HG02885 (cell line): ENCODE data around the gene DOK7.
"Not testable (repeated sequence)": the region's sequence is repeated elsewhere in the genome, so short reads cannot be mapped to it uniquely, and the experiment has no call there.

Experiments used
- ATAC-seq: cut with Tn5 transposase; IDR thresholded peaks from one replicate; pipeline ENCODE4 v1.9.1; 2021; ENCODE audit warnings: mild to moderate bottlenecking; ENCODE audit not compliant: unreplicated experiment, poor library complexity

The DOK7 gene

DNA sequence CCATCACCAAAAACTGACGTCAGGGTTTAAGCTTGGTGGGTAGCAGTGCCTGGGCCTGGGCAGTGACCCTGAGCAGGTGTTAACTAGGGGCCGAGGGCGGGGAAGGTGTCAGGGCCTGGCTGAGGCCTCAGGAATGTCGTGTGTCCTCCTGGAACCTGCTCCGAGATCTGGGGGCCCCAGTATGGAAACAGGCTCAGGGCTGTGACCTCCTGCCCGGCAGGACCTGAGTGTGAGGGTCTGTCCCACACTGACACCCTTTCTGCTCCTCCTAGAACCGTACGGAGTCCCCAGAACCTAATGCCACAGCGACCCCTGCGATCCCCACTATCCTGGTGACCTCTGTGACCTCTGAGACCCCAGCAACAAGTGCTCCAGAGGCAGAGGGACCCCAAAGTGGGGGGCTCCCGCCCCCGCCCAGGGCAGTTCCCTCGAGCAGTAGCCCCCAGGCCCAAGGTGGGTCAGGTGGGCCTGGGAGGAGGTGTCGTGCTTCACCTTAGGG is 20.6 kb upstream of the DOK7 start:
- no peak for ATAC-seq

DNA sequence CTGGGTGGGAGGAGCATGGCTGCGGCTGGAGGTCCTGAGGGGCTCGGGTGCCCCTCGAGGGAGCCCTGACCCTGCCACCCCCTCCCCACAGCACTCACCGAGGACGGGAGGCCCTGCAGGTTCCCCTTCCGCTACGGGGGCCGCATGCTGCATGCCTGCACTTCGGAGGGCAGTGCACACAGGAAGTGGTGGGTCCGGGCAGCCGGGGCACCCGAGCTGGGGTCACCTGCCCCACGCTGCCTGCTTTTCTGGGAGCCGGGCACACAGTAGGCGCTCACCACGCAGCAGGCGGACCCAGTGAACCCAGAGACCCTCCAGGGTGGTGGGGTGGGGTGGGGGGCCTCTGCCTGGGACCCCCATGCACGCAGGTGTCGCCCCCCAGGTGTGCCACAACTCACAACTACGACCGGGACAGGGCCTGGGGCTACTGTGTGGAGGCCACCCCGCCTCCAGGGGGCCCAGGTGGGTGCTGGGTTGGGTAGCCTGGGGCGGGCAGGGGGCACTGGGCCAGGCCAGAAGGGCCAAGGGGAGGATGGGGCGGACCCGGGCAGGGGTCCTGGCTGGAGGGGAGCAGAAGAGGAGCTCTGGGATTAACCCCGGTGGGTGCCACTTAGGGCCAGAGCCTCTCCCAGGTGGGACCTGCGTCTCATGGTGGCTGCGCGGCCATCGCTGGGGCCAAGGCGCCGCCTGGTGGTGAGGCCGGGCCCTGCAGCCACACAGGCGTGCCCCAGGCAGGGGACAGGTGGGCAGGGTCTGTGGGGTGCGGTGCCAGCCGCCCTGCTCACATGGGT is 20.0 kb upstream of the DOK7 start:
- ATAC-seq: no peak

DNA sequence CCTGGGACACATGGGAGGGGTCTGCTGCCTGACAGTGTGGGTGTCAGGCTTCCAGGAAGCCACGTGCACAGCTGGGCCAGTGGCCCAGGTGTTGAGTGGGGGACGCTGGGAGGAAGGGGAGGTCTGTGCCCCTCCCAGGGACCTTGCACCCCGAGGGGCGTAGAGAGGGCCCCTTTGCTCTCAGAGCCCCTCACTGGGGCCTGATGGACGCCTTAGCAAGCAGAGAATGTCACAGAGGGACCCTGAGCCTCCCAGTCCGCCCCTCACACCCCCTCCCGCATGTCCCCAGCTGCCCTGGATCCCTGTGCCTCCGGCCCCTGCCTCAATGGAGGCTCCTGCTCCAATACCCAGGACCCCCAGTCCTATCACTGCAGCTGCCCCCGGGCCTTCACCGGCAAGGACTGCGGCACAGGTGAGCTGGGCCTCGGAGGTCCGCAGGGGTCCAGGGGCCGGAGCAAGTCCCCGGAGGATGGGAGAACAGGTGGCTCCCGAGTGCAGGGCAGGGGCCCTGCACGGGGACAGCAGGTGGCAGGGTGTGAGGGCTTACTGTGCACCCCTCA is 19.3 kb upstream of the DOK7 start:
- no peak for ATAC-seq

DNA sequence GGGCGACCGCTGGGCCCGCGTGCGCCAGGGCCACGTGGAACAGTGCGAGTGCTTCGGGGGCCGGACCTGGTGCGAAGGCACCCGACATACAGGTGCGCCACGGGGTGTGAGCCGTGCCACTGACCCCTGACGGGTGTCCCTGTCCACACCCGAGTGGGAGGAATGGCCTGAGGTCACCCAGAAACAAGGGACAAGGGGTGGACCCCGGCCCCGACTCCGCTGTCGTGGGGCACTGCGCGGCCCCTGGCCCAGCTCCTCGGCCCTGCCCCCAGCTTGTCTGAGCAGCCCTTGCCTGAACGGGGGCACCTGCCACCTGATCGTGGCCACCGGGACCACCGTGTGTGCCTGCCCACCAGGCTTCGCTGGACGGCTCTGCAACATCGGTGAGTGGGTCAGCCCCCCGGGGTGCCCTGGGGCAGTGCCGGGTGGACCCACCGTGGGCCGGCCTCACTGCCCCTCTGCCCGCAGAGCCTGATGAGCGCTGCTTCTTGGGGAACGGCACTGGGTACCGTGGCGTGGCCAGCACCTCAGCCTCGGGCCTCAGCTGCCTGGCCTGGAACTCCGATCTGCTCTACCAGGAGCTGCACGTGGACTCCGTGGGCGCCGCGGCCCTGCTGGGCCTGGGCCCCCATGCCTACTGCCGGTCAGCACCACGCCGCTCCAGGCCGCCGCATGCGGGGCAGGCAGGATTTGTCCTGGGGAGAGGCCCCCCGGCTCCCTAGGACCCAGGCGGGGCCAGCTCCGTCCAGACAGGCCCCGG is 18.6 kb upstream of the DOK7 start:
- no peak for ATAC-seq

DNA sequence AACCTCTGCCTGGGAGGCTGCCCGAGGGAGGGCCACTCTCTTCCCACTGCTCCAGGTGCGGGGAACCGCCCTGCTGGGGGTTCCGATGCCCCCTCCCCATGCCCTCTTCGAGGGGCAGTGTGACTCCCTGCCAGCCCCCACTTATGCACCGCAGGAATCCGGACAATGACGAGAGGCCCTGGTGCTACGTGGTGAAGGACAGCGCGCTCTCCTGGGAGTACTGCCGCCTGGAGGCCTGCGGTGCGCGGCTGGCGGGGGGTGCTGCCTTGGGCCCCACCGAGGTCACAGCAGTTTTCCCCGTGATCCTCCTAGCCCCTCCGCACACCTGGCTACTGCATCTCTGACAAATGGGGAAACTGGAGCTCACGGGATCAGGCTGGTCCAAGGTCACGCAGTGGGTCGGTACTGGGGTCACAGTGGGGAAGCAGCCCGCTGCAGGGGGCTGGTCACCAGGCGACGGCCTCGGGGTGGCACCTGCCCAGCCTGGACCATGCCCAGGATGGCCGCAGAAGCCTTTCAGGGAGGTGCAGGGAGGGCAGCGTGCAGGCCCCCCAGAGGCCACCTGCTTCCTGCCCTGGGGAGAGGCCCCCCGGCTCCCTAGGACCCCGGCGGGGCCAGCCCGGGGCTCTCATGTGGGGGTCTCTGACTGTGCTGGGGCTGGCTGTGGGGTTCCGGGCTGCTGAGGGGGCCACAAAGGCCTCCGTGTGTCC is 17.8 kb upstream of the DOK7 start:
- ATAC-seq: no peak

DNA sequence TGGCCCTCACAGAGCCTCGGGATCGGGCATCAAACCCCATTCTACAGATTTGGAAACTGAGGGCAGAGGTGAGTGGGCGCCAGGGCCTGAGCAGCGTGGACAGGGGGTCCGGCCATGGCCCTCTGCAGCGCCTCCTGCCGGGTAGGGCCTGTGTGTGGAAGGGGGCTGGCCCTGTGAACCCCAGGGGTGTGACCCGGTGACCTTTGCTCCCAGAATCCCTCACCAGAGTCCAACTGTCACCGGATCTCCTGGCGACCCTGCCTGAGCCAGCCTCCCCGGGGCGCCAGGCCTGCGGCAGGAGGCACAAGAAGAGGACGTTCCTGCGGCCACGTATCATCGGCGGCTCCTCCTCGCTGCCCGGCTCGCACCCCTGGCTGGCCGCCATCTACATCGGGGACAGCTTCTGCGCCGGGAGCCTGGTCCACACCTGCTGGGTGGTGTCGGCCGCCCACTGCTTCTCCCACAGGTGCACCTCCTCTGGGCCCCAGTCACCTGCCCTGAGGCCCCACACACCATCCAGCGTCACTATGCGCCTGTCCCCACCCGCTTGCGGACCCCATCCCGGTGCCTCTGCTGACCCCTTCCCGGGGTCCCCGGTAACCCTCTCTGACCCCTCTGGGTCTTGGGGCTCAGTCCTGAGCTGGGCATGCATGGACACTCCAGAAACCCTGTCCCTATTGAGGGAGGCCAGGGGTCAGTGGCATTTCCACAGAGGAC is 17.1 kb upstream of the DOK7 start:
- no peak for ATAC-seq

DNA sequence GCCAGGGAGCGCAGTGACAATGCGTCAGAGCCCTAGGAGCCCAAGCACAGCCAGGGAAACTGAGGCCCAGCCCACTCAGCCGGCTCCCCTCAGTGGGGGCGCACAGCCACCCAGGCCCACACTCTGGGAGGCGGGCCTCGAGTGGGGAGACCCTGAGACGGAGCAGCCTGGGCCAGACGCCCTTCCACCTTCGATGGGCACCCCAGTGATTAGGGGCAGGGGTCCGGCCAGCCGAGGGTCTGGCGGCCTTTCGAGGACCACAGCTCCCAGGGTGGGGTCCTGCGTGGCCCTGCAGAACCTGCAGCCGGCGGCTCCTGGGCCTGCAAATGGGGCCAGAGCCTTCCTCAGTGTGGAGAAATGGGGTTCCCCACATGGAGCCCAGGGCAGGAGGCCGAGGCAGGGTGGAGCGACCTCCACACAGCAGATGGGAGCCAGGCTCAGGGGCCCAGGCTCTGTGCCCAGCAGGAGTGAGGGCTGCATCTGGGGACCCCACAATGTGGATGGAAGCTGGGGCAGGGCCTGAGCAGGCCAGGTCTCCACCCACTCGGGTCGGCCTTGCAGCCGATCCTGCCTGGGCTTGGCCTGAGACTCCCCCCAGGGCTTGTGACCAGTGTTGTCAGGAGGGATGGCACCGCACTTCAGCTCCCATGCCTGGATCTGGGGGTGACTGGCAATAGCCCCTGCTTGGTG is 16.3 kb upstream of the DOK7 start:
- no peak for ATAC-seq

DNA sequence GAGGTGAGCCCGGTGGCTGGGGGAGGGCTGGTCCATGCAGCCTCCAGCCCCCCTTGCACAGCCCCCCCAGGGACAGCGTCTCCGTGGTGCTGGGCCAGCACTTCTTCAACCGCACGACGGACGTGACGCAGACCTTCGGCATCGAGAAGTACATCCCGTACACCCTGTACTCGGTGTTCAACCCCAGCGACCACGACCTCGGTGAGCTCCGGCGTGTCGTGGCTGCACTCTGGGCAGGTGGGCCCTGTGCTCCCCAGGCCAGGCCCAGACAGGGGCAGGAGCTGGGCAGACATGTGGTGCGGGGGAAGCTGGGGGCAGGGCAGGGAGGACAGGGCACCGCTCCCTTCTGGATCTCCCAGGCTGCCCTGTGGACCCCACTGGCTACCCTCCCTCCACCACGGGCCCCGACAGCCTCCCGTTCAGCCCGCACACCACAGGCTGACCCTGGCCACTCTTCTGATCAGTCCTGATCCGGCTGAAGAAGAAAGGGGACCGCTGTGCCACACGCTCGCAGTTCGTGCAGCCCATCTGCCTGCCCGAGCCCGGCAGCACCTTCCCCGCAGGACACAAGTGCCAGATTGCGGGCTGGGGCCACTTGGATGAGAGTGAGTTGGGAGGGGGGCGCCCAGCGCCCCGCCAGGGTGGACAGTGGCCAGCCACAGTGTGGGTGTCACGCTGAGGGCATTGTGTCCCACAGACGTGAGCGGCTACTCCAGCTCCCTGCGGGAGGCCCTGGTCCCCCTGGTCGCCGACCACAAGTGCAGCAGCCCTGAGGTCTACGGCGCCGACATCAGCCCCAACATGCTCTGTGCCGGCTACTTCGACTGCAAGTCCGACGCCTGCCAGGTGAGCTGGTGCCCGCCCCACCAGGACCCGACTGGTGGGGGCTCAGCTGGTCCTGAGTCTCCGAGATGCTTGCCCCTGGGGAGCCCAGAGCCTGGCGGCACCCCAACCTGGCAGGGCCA is 15.4 kb upstream of the DOK7 start:
- ATAC-seq: no peak

DNA sequence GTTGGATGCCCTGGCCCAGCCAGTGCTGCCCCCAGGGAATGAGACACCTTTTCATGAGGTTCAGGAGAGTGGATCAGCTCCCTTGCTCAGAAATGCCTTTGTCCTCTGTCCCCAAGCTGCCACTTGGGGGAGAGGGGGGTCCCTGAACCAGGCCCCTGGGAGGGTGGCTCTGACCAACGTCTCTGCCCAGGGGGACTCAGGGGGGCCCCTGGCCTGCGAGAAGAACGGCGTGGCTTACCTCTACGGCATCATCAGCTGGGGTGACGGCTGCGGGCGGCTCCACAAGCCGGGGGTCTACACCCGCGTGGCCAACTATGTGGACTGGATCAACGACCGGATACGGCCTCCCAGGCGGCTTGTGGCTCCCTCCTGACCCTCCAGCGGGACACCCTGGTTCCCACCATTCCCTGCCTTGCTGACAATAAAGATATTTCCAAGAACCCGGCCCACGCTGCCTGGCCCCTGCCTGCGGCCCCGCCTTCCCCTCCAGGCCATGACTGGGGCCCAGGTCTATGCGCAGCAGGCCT is 14.0 kb upstream of the DOK7 start:
- no peak for ATAC-seq

DNA sequence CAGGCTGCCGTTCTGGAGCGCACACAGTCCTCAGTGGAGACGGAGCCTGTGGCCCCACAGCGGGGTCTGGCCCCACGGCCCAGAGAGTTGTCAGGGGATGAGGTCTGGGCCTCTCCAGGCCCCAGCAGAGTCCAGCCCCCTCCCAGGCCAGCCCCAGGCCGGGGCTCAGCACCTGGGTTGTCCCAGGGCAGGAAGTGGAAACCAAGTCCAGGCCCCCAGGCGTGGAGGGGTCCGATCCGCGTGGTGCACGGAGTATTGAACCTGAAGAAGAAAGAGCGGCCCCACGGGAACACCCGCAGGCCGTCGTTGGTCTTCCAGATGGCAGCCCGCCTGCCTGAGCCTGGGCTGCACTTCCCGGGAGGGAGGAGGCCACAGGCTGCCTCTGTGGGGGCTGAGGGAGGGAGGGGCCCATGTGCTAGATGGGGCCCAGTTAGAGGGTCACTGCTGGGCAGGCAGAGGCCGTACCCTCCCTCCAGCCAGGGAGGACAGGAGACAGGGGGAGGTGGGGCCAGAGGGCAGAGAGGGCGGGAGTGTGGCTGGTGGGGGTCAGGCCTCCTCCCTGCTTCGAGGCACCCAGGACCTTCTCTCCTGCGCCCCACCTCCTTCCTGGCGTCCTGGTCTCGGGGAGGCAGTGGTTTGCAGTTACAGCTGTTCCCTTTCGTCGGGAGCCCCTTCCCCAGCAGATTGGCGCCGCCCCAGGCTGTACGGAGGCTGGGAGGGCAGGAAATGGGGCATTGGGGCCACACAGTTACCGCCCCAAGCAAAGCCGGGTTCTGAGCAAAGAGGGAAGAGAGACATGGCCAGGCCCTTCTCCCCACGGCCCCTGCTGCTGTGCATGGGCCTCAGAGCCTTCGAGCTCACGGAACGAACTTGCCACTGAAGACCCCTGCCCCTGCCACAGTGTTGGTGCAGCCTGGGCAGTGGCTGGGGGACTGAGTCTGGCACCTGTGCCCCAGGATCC is 13.3 kb upstream of the DOK7 start:
- ATAC-seq: no peak

DNA sequence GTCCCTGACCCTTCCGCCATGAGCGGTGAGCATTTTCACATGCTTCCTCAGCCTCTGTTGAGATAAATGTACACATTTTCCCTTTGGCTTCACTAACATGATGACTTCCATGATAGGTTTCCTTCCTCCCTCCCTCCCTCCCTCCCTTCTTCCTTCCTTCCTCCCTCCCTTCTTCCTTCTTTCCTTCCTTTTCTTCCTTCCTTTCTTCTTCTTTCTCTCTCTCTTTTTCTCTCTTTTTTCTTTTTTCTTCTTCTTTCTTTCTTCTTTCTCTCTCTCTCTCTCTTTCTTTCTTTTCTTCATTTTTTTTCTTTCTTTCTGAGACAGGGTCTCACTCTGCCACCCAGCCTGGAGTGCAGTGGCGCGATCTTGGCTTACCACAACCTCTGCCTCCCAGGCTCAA is 12.5 kb upstream of the DOK7 start:
- no peak for ATAC-seq

DNA sequence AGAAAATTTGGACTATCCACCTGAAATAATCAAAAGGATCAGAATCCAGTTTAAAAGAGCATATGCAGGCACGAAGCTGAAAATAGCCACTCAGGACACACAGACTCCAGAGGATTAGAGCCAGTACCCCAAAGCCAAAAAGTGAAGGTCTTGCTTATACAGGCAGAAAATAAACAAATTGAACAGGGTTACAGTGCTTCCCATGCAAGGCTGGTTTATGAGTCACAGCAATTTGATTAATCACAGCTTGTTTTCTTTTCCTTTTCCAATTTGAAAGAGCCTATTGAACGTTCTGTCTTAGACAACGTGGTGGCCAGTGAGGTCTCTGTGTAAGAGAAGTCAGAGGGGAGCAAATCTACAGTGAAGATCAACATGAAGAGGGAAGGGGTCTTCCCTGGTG is 11.2 kb upstream of the DOK7 start:
- no peak for ATAC-seq

DNA sequence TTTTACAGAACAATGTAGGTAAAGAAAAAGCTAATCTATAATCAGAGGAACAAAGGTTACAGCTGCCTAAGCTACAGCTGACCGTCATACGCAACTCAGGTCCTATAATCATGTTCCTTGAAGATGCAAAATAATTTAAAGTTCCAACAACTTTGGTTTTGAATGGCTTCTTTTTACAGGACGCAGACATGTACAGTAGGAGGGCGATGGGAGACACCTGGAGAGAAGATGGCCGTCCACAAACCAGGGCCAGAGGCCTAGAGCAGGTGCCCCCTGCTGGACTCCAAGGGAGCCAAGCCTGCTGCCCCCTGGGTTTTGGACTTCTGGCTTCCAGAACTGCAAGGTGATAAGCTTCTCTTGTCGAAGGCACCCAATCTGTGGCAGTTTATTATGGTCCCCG is 10.7 kb upstream of the DOK7 start:
- no peak for ATAC-seq

DNA sequence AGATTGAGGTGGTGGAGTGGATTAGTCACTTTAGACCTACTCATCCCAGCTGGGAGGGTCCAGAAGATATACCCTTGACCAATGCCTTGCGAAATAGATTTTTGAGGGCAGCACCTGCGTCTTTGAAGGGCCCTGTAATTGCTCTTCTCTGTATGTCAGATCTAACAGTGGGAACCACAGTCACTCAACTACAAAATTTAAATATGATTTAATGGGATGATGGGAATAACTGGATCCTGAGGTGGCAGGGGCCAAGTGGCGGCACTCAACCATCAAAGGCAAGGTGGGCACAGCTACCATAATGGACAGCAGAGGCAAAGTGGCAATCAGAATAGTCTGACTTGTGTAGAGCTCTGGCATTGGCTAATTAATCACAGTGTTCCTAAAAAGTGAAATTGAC is 7.5 kb upstream of the DOK7 start:
- ATAC-seq: not testable (repeated sequence)

DNA sequence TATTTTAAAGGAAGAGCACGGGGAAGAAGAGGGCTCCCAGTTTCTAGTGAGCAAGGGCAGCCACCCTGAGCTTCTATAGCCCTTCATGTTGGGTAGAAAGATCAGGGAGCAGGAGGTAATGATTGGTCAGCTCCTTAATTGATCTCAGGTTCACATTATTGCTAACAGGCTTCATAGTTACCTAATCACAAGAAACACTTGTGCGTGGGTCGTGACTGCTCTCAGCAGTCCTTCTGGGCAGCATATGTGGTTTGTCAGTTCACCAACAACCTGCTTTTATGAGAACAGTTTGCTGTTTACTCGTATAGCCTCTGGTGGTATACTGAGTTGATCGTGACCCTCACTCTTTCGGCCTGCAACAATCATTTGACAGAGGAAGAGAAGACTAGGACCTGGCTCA is 4.7 kb upstream of the DOK7 start:
- no peak for ATAC-seq

DNA sequence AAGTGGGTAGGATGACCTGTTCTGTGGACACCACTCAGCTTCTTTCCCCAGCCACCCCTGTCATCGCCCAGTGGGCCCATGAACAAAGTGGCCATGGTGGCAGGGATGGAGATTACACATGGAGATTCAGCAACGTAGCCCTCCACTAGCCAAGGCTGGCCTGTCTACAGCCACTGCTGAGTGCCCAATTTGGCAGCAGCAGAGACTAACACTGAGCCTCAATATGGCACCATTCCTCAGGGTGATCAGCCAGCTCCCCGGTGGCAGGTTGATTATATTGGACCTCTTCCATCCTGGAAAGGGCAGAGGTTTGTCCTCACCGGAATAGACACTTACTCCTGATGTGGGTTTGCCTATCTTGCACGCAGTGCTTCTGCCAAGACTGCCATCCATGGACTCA is 4.0 kb upstream of the DOK7 start:
- not testable (repeated sequence) for ATAC-seq

DNA sequence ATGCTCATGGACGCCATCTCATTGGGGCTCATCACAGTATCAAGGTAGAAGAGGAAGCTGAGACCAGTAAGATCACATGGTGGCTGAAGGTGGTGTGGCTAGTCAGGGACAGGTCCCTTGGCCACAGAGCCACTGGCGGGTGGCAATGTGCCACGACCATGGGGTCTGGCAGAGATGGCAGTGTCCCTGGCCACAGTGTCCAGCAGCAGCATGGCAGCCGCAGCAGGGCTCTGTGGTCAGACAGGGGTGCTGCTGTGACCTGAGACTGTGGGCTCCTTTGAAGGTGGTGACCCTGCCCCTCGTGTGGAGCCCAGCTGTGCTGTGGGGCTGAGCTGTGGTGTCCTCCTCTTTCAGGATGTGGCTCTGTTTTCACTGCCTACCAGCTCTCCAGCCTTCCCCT is 2.2 kb upstream of the DOK7 start:
- no peak for ATAC-seq
